Measurements from ENCODE around the gene NMS.

The NMS gene

DNA sequence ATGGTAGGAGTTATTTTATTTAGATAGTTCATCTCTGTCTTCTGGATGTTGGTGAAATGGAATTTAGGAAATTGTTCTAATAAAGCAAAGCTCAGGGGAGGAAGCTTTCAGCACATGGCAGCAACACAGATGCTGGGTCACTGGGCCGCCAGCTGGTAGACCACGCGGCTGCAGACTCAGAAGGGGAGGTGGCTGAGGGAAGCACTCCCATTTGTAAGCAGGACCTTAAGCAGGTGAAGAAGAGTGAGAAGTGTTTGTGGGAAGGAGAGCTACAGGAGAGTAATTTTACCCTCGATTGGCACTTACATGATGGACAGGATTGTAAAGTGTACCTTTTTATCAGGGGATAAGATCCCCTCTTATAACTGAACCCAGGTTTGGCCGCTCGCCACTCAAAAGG, 24.4 kb downstream of the NMS start:
- no peak for DNase-seq

GRCh38 chr2:100502782-100503181, 32.5 kb downstream of the NMS start:
- no peak for DNase-seq

- DNase-seq = no peak
Measured at GRCh38 chr2:100504542-100504941, 34.3 kb downstream of the NMS start.

DNA sequence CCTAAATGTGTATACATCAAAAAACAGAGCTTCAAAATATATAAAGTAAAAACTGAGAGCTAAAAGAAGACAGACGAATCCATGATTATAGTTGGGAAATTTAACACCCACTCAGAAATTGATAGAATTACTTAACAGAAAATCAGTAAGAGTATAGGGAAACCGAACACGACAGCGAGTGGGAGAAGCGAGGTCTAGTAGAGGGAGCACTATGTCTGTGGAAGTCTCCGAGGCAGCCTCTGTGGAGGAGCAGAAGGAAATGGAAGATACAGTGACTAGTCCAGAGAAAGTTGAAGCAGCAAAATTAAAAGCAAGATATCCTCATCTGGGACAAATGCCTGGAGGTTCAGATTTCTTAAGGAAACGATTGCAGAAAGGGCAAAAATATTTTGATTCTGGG, 38.8 kb downstream of the NMS start:
- no peak for DNase-seq

GRCh38 chr2:100513650-100514049, 43.4 kb downstream of the NMS start:
- DNase-seq = no peak

DNA sequence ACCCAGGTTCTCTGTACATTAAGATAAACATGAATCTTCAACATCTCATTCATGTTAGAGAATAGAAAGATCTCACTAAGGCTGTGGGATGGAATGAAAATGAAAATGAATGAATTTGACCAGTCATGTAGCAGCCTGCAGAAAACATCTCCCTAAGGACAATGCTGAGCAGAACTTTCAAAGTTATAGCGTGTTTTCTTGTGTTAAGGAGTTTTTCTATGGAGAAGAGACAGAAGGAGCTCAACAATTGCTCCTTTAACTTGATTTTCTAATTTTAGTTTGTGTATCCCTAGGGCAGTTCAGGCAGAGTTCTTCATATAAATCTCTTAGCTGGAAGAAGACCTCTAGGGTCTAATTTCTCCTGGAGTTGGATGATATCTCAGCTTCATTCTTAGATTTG, 47.3 kb downstream of the NMS start:
- DNase-seq = no peak

- DNase-seq = no peak
Measured at GRCh38 chr2:100518801-100519200, 48.5 kb downstream of the NMS start.

DNA sequence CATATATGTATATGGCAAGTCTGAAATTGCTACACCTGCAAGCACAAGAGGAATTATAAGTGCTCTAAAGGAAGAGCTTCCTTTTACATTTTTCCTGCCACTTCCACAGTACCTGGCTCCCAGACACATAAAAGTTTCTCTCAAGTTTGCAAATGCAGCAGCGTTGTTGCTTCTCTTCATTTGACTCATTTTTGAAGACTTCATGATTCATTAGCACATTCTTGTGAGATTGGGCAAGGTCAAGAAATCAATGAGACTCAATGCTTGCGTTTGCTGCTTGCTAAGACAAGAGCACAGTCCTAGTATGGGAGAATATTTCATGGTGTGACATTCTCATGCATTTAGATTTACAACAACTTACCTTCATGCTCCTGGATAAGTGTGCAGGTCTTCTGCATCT, 49.9 kb downstream of the NMS start:
- no peak for DNase-seq

GRCh38 chr2:100522430-100522829, 52.1 kb downstream of the NMS start:
- no peak for DNase-seq

GRCh38 chr2:100524331-100524730, 54.0 kb downstream of the NMS start:
- DNase-seq = no peak

GRCh38 chr2:100526868-100527267, 56.6 kb downstream of the NMS start:
- no peak for DNase-seq

- no peak for DNase-seq
Measured at GRCh38 chr2:100527440-100528015, 57.2 kb downstream of the NMS start.

DNA sequence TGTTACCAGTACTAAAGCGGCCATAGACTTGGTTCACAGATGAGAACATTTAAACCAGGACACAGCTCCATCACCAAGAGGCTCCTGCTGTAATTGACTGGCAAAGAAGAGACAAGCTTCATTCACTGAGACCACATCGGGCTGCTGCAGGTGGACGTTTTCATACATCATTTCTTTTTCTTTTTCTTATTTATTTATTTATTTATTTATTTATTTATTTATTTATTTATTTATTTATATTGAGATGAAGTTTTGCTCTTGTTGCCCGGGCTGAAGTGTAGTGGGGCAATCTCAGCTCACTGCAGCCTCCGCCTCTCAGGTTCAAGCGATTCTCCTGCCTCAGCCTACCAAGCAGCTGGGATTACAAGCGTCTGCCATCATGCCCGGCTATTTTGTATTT, 58.9 kb downstream of the NMS start:
- DNase-seq = no peak

DNA sequence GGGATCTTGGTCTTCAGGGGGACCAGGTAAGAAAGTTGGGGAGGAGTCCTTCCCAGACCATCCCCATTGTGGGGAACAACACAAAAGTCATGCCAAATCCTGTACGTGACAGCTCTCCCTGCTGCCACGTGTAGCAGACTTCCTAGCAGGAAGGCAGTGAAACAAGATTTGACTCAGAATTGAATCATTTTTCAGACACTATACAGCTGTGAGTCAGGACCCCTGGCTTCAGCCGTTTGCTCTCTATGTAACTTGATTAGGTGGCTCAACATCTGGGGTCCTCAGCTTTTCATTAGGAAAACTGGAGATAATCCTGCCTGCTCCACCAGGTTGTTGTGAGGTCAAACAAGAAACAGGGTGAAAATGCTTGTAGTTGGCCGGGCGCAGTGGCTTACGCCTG, 59.6 kb downstream of the NMS start:
- DNase-seq = no peak

Data from T-helper 1 cell (primary cell).